ENCODE measurements around the gene PDHB.

PDHB gene

GRCh38 chr3:58411036-58411435 lies 22.6 kb downstream of the PDHB start:
- H3K27ac ChIP-seq: no peak overlapping the region
- no peak for DNase-seq (ENCODE audit: low read depth, low spot score)

- no peak for DNase-seq (ENCODE audit: low read depth, low spot score)
- no peak overlapping the region for H3K27ac ChIP-seq
Measured at GRCh38 chr3:58409663-58410062, 24.0 kb downstream of the PDHB start.

- no peak overlapping the region for H3K27ac ChIP-seq
- no peak for DNase-seq (ENCODE audit: low read depth, low spot score)
Measured at GRCh38 chr3:58408906-58409305, 24.7 kb downstream of the PDHB start.

GRCh38 chr3:58404396-58404795 lies 29.2 kb downstream of the PDHB start:
- no peak for DNase-seq (ENCODE audit: low read depth, low spot score)
- no peak overlapping the region for H3K27ac ChIP-seq

GRCh38 chr3:58403513-58404109 lies 30.0 kb downstream of the PDHB start:
- no peak overlapping the region for H3K27ac ChIP-seq
- no peak for DNase-seq (ENCODE audit: low read depth, low spot score)

GRCh38 chr3:58398669-58399333 lies 34.8 kb downstream of the PDHB start:
- no peak for DNase-seq (ENCODE audit: low read depth, low spot score)
- no peak overlapping the region for H3K27ac ChIP-seq

- H3K27ac ChIP-seq: no peak overlapping the region
Measured at GRCh38 chr3:58394339-58394738, 39.3 kb downstream of the PDHB start.

GRCh38 chr3:58392181-58392580 lies 41.5 kb downstream of the PDHB start:
- no peak for DNase-seq (ENCODE audit: low read depth, low spot score)
- H3K27ac ChIP-seq: no peak overlapping the region

More at GRCh38 chr3:58394339-58394738, 39.3 kb downstream of the PDHB start:
- DNase-seq (ENCODE audit: low read depth, low spot score): no peak

- H3K27ac ChIP-seq: no peak overlapping the region
- DNase-seq (ENCODE audit: low read depth, low spot score): no peak
Measured at GRCh38 chr3:58391156-58391865, 42.3 kb downstream of the PDHB start.

- no peak for DNase-seq (ENCODE audit: low read depth, low spot score)
- no peak overlapping the region for H3K27ac ChIP-seq
Measured at GRCh38 chr3:58388550-58389091, 45.0 kb downstream of the PDHB start.

- no peak overlapping the region for H3K27ac ChIP-seq
- no peak for DNase-seq (ENCODE audit: low read depth, low spot score)
Measured at GRCh38 chr3:58387650-58388546, 45.7 kb downstream of the PDHB start.

GRCh38 chr3:58386626-58387365 lies 46.8 kb downstream of the PDHB start:
- H3K27ac ChIP-seq: no peak overlapping the region
- no peak for DNase-seq (ENCODE audit: low read depth, low spot score)

GRCh38 chr3:58384381-58385090 lies 49.1 kb downstream of the PDHB start:
- H3K27ac ChIP-seq: peak overlapping the region; percentile 64
- no peak for DNase-seq (ENCODE audit: low read depth, low spot score)

GRCh38 chr3:58383904-58384303 lies 49.7 kb downstream of the PDHB start:
- H3K27ac ChIP-seq: peak overlapping the region; percentile 64
- peak; percentile 91 for DNase-seq (ENCODE audit: low read depth, low spot score)

GRCh38 chr3:58383476-58383875 lies 50.2 kb downstream of the PDHB start:
- H3K27ac ChIP-seq: peak overlapping the region; percentile 64
- no peak for DNase-seq (ENCODE audit: low read depth, low spot score)

- no peak for DNase-seq (ENCODE audit: low read depth, low spot score)
- no peak overlapping the region for H3K27ac ChIP-seq
Measured at GRCh38 chr3:58379351-58380073, 54.1 kb downstream of the PDHB start.

GRCh38 chr3:58377750-58378149 lies 55.9 kb downstream of the PDHB start:
- no peak overlapping the region for H3K27ac ChIP-seq
- DNase-seq (ENCODE audit: low read depth, low spot score): no peak

All from epithelial cell of prostate (primary cell).